ENCODE results near the gene TMEM131L. TPM values are rescaled to one million over a fixed set of nuclear protein-coding genes. Genes with fewer than 3 reads are reported as not detected.

The TMEM131L gene
- total RNA-seq, 1 donor from 2014 or later: 7.6 TPM

DNA sequence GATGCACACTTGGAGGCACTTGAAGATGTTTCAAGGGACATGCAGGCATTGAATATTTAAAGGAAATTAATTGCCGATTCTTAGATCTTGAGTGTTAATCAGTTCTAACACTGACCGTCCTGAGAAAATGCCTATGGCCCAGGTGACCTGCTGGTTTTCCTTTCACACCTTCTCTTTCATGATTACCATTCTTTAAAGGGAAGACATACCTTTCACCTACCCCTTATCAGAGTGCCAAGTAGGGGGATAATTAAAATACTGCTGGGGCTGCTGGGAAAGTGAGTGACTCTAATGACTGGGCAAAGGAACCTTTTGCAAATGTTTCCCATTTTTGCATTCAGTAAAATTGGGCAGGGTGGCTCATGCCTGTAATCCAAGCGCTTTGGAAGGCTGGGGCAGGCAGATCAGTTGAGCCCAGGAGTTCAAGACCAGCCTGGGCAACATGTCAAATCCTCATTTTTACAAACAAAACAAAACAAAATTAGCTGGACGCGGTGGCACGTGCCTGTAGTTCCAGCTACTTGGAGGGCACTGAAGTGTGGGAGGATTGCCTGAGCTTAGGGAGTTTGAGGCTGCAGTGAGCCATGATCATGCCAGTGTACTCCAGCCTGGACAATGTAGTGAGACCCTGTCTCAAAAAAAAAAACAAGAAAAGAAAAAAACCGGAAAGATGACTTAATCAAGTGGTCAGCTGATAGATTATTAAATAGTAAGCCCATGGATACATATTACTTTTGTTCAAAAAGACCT is 44.3 kb downstream of the TMEM131L start:
- Histone ChIP-seq H3K27me3 (ENCODE audit: control insufficient read depth, insufficient read depth, low read length) (no peaks in the 10 kb centered on the region), H3K36me3 (ENCODE audit: control insufficient read depth, insufficient read depth, low read length) (no peaks in the 10 kb centered on the region), H3K4me3 (ENCODE audit: low read depth, low read length) (no peak overlapping the region)
- no peak for DNase-seq (ENCODE audit: low read depth)
- TF ChIP-seq, protein P1, sequence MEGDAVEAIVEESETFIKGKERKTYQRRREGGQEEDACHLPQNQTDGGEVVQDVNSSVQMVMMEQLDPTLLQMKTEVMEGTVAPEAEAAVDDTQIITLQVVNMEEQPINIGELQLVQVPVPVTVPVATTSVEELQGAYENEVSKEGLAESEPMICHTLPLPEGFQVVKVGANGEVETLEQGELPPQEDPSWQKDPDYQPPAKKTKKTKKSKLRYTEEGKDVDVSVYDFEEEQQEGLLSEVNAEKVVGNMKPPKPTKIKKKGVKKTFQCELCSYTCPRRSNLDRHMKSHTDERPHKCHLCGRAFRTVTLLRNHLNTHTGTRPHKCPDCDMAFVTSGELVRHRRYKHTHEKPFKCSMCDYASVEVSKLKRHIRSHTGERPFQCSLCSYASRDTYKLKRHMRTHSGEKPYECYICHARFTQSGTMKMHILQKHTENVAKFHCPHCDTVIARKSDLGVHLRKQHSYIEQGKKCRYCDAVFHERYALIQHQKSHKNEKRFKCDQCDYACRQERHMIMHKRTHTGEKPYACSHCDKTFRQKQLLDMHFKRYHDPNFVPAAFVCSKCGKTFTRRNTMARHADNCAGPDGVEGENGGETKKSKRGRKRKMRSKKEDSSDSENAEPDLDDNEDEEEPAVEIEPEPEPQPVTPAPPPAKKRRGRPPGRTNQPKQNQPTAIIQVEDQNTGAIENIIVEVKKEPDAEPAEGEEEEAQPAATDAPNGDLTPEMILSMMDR (IDR thresholded peaks at IDR 0.05; ENCODE audit: insufficient read depth, low read length, poor library complexity, severe bottlenecking): no peak

DNA sequence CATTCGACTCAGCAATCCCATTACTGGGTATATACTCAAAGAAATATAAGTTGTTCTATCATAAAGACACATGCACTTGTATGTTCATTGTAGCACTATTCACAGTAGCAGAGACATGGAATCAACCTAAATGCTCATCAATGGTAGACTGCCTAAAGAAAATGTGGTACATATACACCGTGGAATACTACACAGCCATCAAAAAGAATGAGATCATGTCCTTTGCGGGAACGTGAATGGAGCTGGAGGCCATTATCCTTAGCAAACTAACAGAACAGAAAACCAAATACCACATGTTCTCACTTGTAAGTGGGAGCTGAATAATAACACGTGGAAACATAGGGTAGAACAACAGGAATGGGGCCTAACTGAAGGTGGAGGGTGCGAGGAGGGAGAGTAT is 44.9 kb downstream of the TMEM131L start:
- TF ChIP-seq, protein P1 (IDR thresholded peaks at IDR 0.05; ENCODE audit: insufficient read depth, low read length, poor library complexity, severe bottlenecking): no peak
- Histone ChIP-seq H3K27me3 (ENCODE audit: control insufficient read depth, insufficient read depth, low read length) (no peaks in the 10 kb centered on the region), H3K36me3 (ENCODE audit: control insufficient read depth, insufficient read depth, low read length) (no peaks in the 10 kb centered on the region), H3K4me3 (ENCODE audit: low read depth, low read length) (no peak overlapping the region)
- DNase-seq (ENCODE audit: low read depth): no peak

DNA sequence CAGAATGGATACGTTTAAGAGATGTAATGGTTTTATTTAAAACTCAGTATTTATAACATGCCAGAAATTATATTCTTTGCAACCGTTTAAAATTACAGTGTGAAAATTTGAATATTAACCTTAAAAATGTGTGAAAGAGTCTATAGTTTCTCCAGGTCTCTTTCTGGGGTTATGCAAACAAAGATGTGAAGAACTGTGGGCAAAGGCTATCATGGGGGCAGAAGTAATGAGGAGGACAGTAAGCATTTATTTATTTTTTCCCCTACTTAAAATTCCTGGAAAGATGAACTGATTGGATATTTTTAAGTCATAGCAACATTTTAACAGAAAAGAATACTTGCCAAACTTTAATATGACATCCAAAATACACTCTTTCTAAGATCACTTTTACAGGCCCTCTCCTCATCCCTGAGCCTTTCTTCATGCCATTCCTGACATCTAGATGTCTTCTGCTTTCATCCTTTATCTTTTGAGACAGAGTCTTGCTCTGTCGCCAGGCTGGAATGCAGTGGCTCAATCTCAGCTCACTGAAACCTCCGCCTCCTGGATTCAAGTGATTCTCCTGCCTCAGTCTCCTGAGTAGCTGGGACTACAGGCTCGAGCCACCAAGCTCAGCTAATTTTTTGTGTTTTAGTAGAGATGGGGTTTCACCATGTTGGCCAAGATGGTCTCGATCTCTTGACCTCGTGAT is 46.1 kb downstream of the TMEM131L start:
- TF ChIP-seq, protein P1 (IDR thresholded peaks at IDR 0.05; ENCODE audit: insufficient read depth, low read length, poor library complexity, severe bottlenecking): no peak
- no peak for DNase-seq (ENCODE audit: low read depth)
- Histone ChIP-seq H3K27me3 (ENCODE audit: control insufficient read depth, insufficient read depth, low read length) (no peaks in the 10 kb centered on the region), H3K4me3 (ENCODE audit: low read depth, low read length) (no peak overlapping the region), H3K36me3 (ENCODE audit: control insufficient read depth, insufficient read depth, low read length) (no peaks in the 10 kb centered on the region)

DNA sequence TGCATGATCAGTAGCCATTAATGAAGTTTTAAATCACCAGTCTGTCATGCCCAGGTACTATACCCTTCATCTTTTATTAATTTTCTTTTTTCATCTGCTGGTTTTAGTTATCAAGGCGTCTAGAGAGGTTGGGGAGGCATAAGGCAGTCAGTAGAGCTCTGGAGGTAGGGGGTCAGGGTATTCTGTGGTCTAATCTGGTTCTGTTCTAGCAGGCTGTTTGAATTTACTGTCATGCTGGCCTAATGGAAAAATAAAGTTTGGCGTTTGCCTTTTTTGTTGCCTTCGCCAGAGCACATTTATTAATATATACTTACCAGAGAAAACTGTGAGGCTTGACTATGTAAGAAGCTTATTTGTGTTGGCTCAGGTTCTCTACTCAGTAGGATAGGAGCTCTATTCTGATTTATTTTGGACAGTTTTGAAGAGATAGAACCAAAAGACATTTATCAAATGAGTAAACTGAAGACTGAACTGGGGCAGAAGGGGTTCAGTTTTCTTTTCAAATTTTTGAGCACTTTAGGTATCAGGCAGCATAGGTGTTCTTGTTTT is 46.9 kb downstream of the TMEM131L start:
- TF ChIP-seq, protein P1 (IDR thresholded peaks at IDR 0.05; ENCODE audit: insufficient read depth, low read length, poor library complexity, severe bottlenecking): no peak
- Histone ChIP-seq H3K36me3 (ENCODE audit: control insufficient read depth, insufficient read depth, low read length) (no peaks in the 10 kb centered on the region), H3K27me3 (ENCODE audit: control insufficient read depth, insufficient read depth, low read length) (no peaks in the 10 kb centered on the region), H3K4me3 (ENCODE audit: low read depth, low read length) (no peak overlapping the region)
- DNase-seq (ENCODE audit: low read depth): no peak

DNA sequence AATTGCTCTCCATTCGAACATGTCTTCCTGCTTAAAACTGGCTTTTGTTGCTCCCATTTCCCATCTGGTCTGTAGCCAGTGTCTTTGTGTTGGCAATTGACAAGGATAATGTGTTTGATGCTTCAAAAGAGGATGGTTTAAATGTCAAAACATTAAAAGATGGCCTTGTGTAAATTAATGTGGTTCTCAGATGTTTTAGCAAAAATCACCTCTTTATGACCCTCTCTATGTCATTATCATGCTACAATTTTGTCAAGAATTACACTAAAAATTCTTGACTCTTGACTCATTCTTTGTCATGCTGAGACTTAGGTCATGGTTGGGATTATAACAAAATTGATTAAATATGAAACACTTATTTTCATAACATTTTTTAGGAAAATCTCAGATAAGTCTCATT is 47.4 kb downstream of the TMEM131L start:
- TF ChIP-seq, protein P1 (IDR thresholded peaks at IDR 0.05; ENCODE audit: insufficient read depth, low read length, poor library complexity, severe bottlenecking): no peak
- H3K4me3 ChIP-seq (ENCODE audit: low read depth, low read length): no peak overlapping the region
- DNase-seq (ENCODE audit: low read depth): no peak
- H3K27me3 ChIP-seq (ENCODE audit: control insufficient read depth, insufficient read depth, low read length): no peaks in the 10 kb centered on the region
- H3K36me3 ChIP-seq (ENCODE audit: control insufficient read depth, insufficient read depth, low read length): no peaks in the 10 kb centered on the region
